Activated T-cell treated with anti-CD3 and anti-CD28 coated beads, Interleukin-2, amount 50 U/mL, for 48 hours (primary cell): ENCODE results near the gene MIPOL1.
"Not testable (repeated sequence)": the region's sequence is repeated elsewhere in the genome, so short reads cannot be mapped to it uniquely, and the experiment has no call there.

ENCODE experiments used
- DNase-seq, 2 experiments: peaks; one replicate each; pipeline ENCODE4 v3.0.0-alpha.2; 2020

MIPOL1 gene

GRCh38 chr14:37295262-37295661, 97.5 kb downstream of the MIPOL1 start:
- not testable (repeated sequence) for DNase-seq

- DNase-seq: no peak
Measured at GRCh38 chr14:37311252-37311651, 113.5 kb downstream of the MIPOL1 start.

- DNase-seq: no peak
Measured at GRCh38 chr14:37318938-37319337, 121.2 kb downstream of the MIPOL1 start.

- no peak for DNase-seq
Measured at GRCh38 chr14:37320106-37320505, 122.4 kb downstream of the MIPOL1 start.

- DNase-seq: no peak
Measured at GRCh38 chr14:37325332-37325731, 127.6 kb downstream of the MIPOL1 start.

GRCh38 chr14:37326434-37326833, 128.7 kb downstream of the MIPOL1 start:
- no peak for DNase-seq

- not testable (repeated sequence) for DNase-seq
Measured at GRCh38 chr14:37327933-37328332, 130.2 kb downstream of the MIPOL1 start.

GRCh38 chr14:37328673-37329072, 130.9 kb downstream of the MIPOL1 start:
- no peak for DNase-seq

GRCh38 chr14:37329189-37330001, 131.7 kb downstream of the MIPOL1 start:
- DNase-seq: no peak

- DNase-seq: no peak
Measured at GRCh38 chr14:37330910-37331309, 133.2 kb downstream of the MIPOL1 start.

- no peak for DNase-seq
Measured at GRCh38 chr14:37340353-37340752, 142.6 kb downstream of the MIPOL1 start.

GRCh38 chr14:37343307-37344094, 145.8 kb downstream of the MIPOL1 start:
- no peak for DNase-seq

GRCh38 chr14:37363661-37364060, 165.9 kb downstream of the MIPOL1 start:
- no peak for DNase-seq

- no peak for DNase-seq
Measured at GRCh38 chr14:37369425-37369824, 171.7 kb downstream of the MIPOL1 start.

- DNase-seq: no peak
Measured at GRCh38 chr14:37375566-37375965, 177.8 kb downstream of the MIPOL1 start.

GRCh38 chr14:37376944-37377609, 179.3 kb downstream of the MIPOL1 start:
- no peak for DNase-seq

GRCh38 chr14:37384870-37385596, 187.3 kb downstream of the MIPOL1 start:
- DNase-seq: no peak

- not testable (repeated sequence) for DNase-seq
Measured at GRCh38 chr14:37397157-37397940, 199.6 kb downstream of the MIPOL1 start.

GRCh38 chr14:37397941-37398215, 200.1 kb downstream of the MIPOL1 start:
- DNase-seq: no peak

- no peak for DNase-seq
Measured at GRCh38 chr14:37399517-37399916, 201.8 kb downstream of the MIPOL1 start.

GRCh38 chr14:37401093-37401492, 203.4 kb downstream of the MIPOL1 start:
- DNase-seq: no peak

GRCh38 chr14:37403626-37404025, 205.9 kb downstream of the MIPOL1 start:
- DNase-seq: no peak
